Vagina (tissue), 2 donors: ENCODE measurements around the gene C11orf68.

Experiments used
- CTCF ChIP-seq, 3 experiments: fragments of 450-650 bp in 2 of 3; fragments of 200-600 bp in 1 of 3; sonication (generic) in 1 of 3; IDR thresholded peaks; one replicate each; pipeline ENCODE4 v1.5.1; 2017 to 2019; ENCODE audit warnings: antibody characterized with exemption in 3 of 3, mild to moderate bottlenecking in 2 of 3, moderate library complexity in 2 of 3
- POLR2A ChIP-seq, 2 donors: fragments of 450-650 bp; IDR thresholded peaks; one replicate each; pipeline ENCODE4 v1.6.1; 2017; ENCODE audit warnings: antibody characterized with exemption in 2 of 2, mild to moderate bottlenecking in 2 of 2, moderate library complexity in 2 of 2
- POLR2AphosphoS5 ChIP-seq, 2 donors: sonication (generic); formaldehyde crosslinking; IDR thresholded peaks; one replicate each; pipeline ENCODE4 v1.9.0; 2017; ENCODE audit warnings: antibody characterized with exemption in 2 of 2, mild to moderate bottlenecking in 2 of 2, low read depth in 1 of 2; ENCODE audit not compliant: insufficient read depth in 1 of 2

GRCh38 chr11:65937766-65938165, 18.9 kb upstream of the C11orf68 start:
- TF ChIP-seq CTCF (IDR thresholded peaks at IDR 0.05) (no peak), POLR2A (IDR thresholded peaks at IDR 0.05) (no peak), POLR2AphosphoS5 (IDR thresholded peaks at IDR 0.05; ENCODE audit: insufficient read depth in 1 of 2, low read depth in 1 of 2) (no peak)
